ENCODE results near the gene IL15. TPM values are rescaled to one million over a fixed set of nuclear protein-coding genes. Genes with fewer than 3 reads are reported as not detected.

The IL15 gene
- total RNA-seq, 1 experiment from 2014 or later = 7.1 TPM

DNA sequence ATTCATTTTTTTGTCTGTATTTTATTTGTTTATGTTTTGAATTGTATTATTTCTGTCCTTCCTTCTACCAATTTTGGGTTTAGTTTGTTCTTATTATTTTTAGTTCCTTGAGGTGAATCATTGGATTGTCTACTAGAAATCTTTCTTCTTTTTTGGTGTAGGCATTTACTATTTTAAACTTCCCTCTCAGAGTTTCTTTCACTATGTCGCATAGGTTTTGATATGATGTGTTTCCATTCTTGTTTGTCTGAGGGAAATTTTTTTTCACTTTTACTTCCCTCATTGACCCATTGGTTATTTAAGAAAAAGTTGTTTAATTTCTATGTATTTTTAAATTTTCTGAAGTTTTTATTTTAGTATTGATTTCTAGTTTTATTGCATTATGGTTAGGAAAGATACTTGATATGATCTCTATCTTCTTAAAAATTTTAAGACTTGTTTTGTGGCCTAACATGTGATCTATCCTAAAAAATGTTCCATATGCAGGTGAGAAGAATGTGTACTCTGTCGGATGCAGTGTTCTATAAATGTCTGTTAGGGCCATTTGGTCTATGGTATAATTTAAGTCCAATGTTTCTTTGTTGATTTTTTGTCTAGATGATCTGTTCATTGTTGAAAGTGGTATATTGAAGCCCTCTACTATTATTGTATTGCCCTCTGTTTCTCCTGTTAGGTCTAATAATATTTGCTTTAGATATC is 68.8 kb downstream of the IL15 start:
- no TSS peak for BruUV-seq (replicated peaks)
- ChIA-PET CTCF (no interaction called here), POLR2A (ENCODE audit: unreplicated experiment) (no interaction called here)
- peaks cover 3% of the 10 kb centered on the region; the same call in 1 of the 2 replicates for H3K36me3 ChIP-seq (ENCODE audit: low read depth, low read length)
- H3K27ac ChIP-seq (ENCODE audit: low read length) = no peak overlapping the region
- H3K4me1 ChIP-seq (ENCODE audit: insufficient read depth, low read length) = peaks cover 9% of the 10 kb centered on the region; the same call in 1 of the 2 replicates
- no peaks in the 10 kb centered on the region for H3K27me3 ChIP-seq (ENCODE audit: low read length)
- intact Hi-C loops (cut with micrococcal nuclease) = no loop called here
- no peak overlapping the region for H3K4me3 ChIP-seq (ENCODE audit: low read length)
- H3K9me2 ChIP-seq (replicated peaks; ENCODE audit: low read length) = no peaks in the 10 kb centered on the region
- H3K9ac ChIP-seq (ENCODE audit: low read length) = no peak overlapping the region
- no peaks in the 10 kb centered on the region for H3K79me2 ChIP-seq (ENCODE audit: low read length)
- ATAC-seq (no peak), DNase-seq (no peak)
- no peaks in the 10 kb centered on the region for H3F3A ChIP-seq (ENCODE audit: low read length, unreplicated experiment)
- H3K9me3 ChIP-seq (ENCODE audit: low read length) = 0 out of 2 replicates have a peak, but pooled peaks cover 5% of the 10 kb centered on the region
- H4K20me1 ChIP-seq (ENCODE audit: low read length) = no peaks in the 10 kb centered on the region
- H3K4me2 ChIP-seq (ENCODE audit: low read length) = no peak overlapping the region
- no peak overlapping the region for H2AFZ ChIP-seq (ENCODE audit: low read length)
- TF ChIP-seq, protein P1, sequence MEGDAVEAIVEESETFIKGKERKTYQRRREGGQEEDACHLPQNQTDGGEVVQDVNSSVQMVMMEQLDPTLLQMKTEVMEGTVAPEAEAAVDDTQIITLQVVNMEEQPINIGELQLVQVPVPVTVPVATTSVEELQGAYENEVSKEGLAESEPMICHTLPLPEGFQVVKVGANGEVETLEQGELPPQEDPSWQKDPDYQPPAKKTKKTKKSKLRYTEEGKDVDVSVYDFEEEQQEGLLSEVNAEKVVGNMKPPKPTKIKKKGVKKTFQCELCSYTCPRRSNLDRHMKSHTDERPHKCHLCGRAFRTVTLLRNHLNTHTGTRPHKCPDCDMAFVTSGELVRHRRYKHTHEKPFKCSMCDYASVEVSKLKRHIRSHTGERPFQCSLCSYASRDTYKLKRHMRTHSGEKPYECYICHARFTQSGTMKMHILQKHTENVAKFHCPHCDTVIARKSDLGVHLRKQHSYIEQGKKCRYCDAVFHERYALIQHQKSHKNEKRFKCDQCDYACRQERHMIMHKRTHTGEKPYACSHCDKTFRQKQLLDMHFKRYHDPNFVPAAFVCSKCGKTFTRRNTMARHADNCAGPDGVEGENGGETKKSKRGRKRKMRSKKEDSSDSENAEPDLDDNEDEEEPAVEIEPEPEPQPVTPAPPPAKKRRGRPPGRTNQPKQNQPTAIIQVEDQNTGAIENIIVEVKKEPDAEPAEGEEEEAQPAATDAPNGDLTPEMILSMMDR (conservative IDR thresholded peaks at IDR 0.05; ENCODE audit: low read depth, low read length) = no peak
- no peak for TF ChIP-seq EZH2 (IDR thresholded peaks at IDR 0.05; ENCODE audit: low read length, unreplicated experiment)

DNA sequence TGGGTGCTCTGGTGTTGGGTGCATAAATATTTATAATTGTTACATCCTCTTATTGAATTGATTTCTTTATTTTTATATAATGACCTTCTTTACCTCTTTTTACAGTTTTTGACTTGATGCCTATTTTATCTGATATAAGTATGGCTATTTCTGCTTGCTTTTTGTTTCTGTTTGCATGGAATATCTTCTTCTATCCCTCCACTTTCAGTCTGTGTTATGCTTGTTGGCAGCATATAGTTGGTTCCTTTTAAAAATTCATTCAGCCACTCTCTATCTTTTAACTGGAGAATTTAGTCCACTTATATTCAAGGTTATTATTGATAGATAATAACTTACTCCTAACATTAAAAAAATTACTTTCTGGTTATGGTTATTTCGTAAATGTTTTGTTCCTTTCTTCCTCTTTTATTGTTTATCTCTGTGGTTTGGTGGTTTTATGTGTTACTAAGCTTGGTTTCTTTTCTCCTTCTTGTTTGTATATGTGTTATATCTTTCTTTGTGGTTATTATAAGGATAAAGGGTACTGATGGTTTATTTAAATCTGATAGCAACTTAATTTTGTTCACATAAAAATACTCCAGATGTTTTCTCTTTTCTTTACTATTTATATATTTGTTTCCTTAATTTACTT is 69.5 kb downstream of the IL15 start:
- peaks cover 3% of the 10 kb centered on the region; the same call in 1 of the 2 replicates for H3K36me3 ChIP-seq (ENCODE audit: low read depth, low read length)
- H3K4me3 ChIP-seq (ENCODE audit: low read length) = no peak overlapping the region
- TF ChIP-seq EZH2 (IDR thresholded peaks at IDR 0.05; ENCODE audit: low read length, unreplicated experiment) (no peak), EZH2phosphoT487 (IDR thresholded peaks at IDR 0.05; ENCODE audit: borderline replicate concordance, low read length) (no peak)
- TF ChIP-seq, protein P1 (conservative IDR thresholded peaks at IDR 0.05; ENCODE audit: low read depth, low read length) = no peak
- no peaks in the 10 kb centered on the region for H4K20me1 ChIP-seq (ENCODE audit: low read length)
- H3K9ac ChIP-seq (ENCODE audit: low read length) = no peak overlapping the region
- ChIA-PET CTCF (interaction anchor here (0.6 kb wide), 1 partner anchor 116 kb away, joined by 4 read pairs; no protein-coding TSS in a partner anchor), POLR2A (ENCODE audit: unreplicated experiment) (no interaction called here)
- DNase-seq (no peak), ATAC-seq (no peak)
- intact Hi-C loops (cut with micrococcal nuclease) = no loop called here
- peaks cover 9% of the 10 kb centered on the region; the same call in 1 of the 2 replicates for H3K4me1 ChIP-seq (ENCODE audit: insufficient read depth, low read length)
- 0 out of 2 replicates have a peak, but pooled peaks cover 5% of the 10 kb centered on the region for H3K9me3 ChIP-seq (ENCODE audit: low read length)
- H3K27me3 ChIP-seq (ENCODE audit: low read length) = no peaks in the 10 kb centered on the region
- H3K79me2 ChIP-seq (ENCODE audit: low read length) = no peaks in the 10 kb centered on the region
- H3K4me2 ChIP-seq (ENCODE audit: low read length) = no peak overlapping the region
- no peak overlapping the region for H3K27ac ChIP-seq (ENCODE audit: low read length)
- H2AFZ ChIP-seq (ENCODE audit: low read length) = no peak overlapping the region
- H3K9me2 ChIP-seq (replicated peaks; ENCODE audit: low read length) = no peaks in the 10 kb centered on the region
- no peaks in the 10 kb centered on the region for H3F3A ChIP-seq (ENCODE audit: low read length, unreplicated experiment)
- no TSS peak for BruUV-seq (replicated peaks)

DNA sequence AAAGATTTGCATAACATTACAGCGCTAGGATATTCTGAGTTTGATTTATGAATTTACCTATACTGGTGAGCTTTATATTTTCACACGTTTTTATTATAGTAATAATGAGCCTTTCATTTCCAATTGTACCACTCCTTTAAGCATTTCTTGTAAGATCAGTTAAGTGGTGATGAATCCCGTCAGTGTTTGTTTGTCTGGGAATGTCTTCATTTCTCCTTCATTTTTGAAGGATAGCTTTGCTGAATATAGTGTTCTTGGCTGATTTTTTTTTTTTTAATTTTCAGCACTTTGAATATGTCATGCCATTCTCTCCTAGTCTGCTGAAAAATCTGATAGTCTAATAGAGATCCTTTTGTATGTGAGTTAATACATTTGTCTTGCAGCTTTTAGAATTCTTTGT is 70.1 kb downstream of the IL15 start:
- Histone ChIP-seq H3K36me3 (ENCODE audit: low read depth, low read length) (peaks cover 3% of the 10 kb centered on the region; the same call in 1 of the 2 replicates), H2AFZ (ENCODE audit: low read length) (no peak overlapping the region), H3F3A (ENCODE audit: low read length, unreplicated experiment) (no peaks in the 10 kb centered on the region), H3K4me1 (ENCODE audit: insufficient read depth, low read length) (peaks cover 5% of the 10 kb centered on the region; the same call in 1 of the 2 replicates), H3K79me2 (ENCODE audit: low read length) (no peaks in the 10 kb centered on the region), H3K27ac (ENCODE audit: low read length) (no peak overlapping the region), H3K27me3 (ENCODE audit: low read length) (no peaks in the 10 kb centered on the region), H3K4me2 (ENCODE audit: low read length) (no peak overlapping the region), H3K4me3 (ENCODE audit: low read length) (no peak overlapping the region), H3K9ac (ENCODE audit: low read length) (no peak overlapping the region), H3K9me2 (replicated peaks; ENCODE audit: low read length) (no peaks in the 10 kb centered on the region), H3K9me3 (ENCODE audit: low read length) (0 out of 2 replicates have a peak, but pooled peaks cover 5% of the 10 kb centered on the region), H4K20me1 (ENCODE audit: low read length) (no peaks in the 10 kb centered on the region)
- BruUV-seq (replicated peaks) = no TSS peak
- intact Hi-C loops (cut with micrococcal nuclease) = no loop called here
- ChIA-PET CTCF (interaction anchor here (0.6 kb wide), 1 partner anchor 116 kb away, joined by 4 read pairs; no protein-coding TSS in a partner anchor), POLR2A (ENCODE audit: unreplicated experiment) (no interaction called here)
- ATAC-seq = no peak
- no peak for DNase-seq
- TF ChIP-seq, protein P1 (conservative IDR thresholded peaks at IDR 0.05; ENCODE audit: low read depth, low read length) = no peak
- TF ChIP-seq EZH2phosphoT487 (IDR thresholded peaks at IDR 0.05; ENCODE audit: borderline replicate concordance, low read length) (no peak), EZH2 (IDR thresholded peaks at IDR 0.05; ENCODE audit: low read length, unreplicated experiment) (no peak)
